Liver (tissue), 9 donors: ENCODE results near the gene TMEM41A. TPM values are rescaled to one million over a fixed set of nuclear protein-coding genes. Genes with fewer than 3 reads are reported as not detected.

Source experiments
- DNase-seq: peaks from one replicate; pipeline ENCODE4 v3.0.0-alpha.2; 2017; ENCODE audit warnings: low spot score
- H3K27ac ChIP-seq, 2 donors: one replicate each; pipeline ENCODE4 v1.7.0; 2013; ENCODE audit warnings: inconsistent platforms in 2 of 2, low read length in 2 of 2, control low read depth in 1 of 2, low read depth in 1 of 2, mild to moderate bottlenecking in 1 of 2
- H3K27me3 ChIP-seq, 4 donors: one replicate each; pipeline versions ENCODE4 v1.6.1 to v1.7.0; 2013; ENCODE audit warnings: low read length in 3 of 4, inconsistent platforms in 1 of 4, mild to moderate bottlenecking in 1 of 4, moderate library complexity in 1 of 4; ENCODE audit not compliant: control insufficient read depth in 4 of 4, insufficient read depth in 4 of 4
- H3K36me3 ChIP-seq, 4 donors: one replicate each; pipeline versions ENCODE4 v1.6.1 to v1.7.0; 2013; ENCODE audit warnings: low read length in 3 of 4, mild to moderate bottlenecking in 3 of 4, low read depth in 1 of 4, moderate library complexity in 1 of 4; ENCODE audit not compliant: control insufficient read depth in 4 of 4, insufficient read depth in 3 of 4
- H3K4me1 ChIP-seq, 4 donors: one replicate each; pipeline versions ENCODE4 v1.6.1 to v1.7.0; 2013; ENCODE audit warnings: low read length in 3 of 4, mild to moderate bottlenecking in 3 of 4, moderate library complexity in 1 of 4; ENCODE audit not compliant: control insufficient read depth in 4 of 4, insufficient read depth in 4 of 4
- H3K4me3 ChIP-seq, 3 donors: one replicate each; pipeline versions ENCODE4 v1.6.1 to v1.7.0; 2013; ENCODE audit warnings: low read length in 3 of 3, control low read depth in 1 of 3, low read depth in 1 of 3, mild to moderate bottlenecking in 1 of 3
- H3K9ac ChIP-seq, 2 donors: one replicate each; pipeline ENCODE4 v1.7.0; 2013; ENCODE audit warnings: low read length in 2 of 2, mild to moderate bottlenecking in 2 of 2, moderate library complexity in 2 of 2, control low read depth in 1 of 2, low read depth in 1 of 2
- H3K9me3 ChIP-seq, 4 donors: one replicate each; pipeline versions ENCODE4 v1.6.1 to v1.7.0; 2013; ENCODE audit warnings: low read length in 3 of 4; ENCODE audit not compliant: control insufficient read depth in 4 of 4
- ATF3 ChIP-seq: IDR thresholded peaks from 2 replicates; pipeline ENCODE4 v1.6.1; 2016; ENCODE audit warnings: antibody characterized with exemption
- CTCF ChIP-seq: fragments of 150-350 bp; IDR thresholded peaks from 2 replicates; pipeline ENCODE4 v1.5.1; 2017; ENCODE audit warnings: improper control_type of control experiment, low read depth, low read length; ENCODE audit not compliant: missing input control
- EGR1 ChIP-seq, 2 donors: IDR thresholded peaks; 2 replicates each; pipeline ENCODE4 v1.6.1; 2016 to 2018; ENCODE audit warnings: antibody characterized with exemption in 2 of 2, low read depth in 2 of 2
- FOXA2 ChIP-seq: IDR thresholded peaks from 2 replicates; pipeline ENCODE4 v1.6.1; 2016; ENCODE audit warnings: antibody characterized with exemption
- GABPA ChIP-seq, 2 donors: IDR thresholded peaks in 1 of 2; conservative IDR thresholded peaks in 1 of 2; 2 replicates each; pipeline ENCODE4 v1.6.1; 2016; ENCODE audit warnings: antibody characterized with exemption in 2 of 2, mild to moderate bottlenecking in 1 of 2, moderate library complexity in 1 of 2
- HNF4A ChIP-seq, 2 donors: conservative IDR thresholded peaks; 2 replicates each; pipeline ENCODE4 v1.6.1; 2016; ENCODE audit warnings: antibody characterized with exemption in 2 of 2, mild to moderate bottlenecking in 2 of 2
- HNF4G ChIP-seq: IDR thresholded peaks from 2 replicates; pipeline ENCODE4 v1.6.1; 2016; ENCODE audit warnings: antibody characterized with exemption
- JUND ChIP-seq, 2 donors: IDR thresholded peaks; 2 replicates each; pipeline ENCODE4 v1.6.1; 2016; ENCODE audit warnings: antibody characterized with exemption in 2 of 2
- MAX ChIP-seq: IDR thresholded peaks from 2 replicates; pipeline ENCODE4 v1.6.1; 2016; ENCODE audit warnings: antibody characterized with exemption
- RAD21 ChIP-seq, 2 donors: IDR thresholded peaks; 2 replicates each; pipeline ENCODE4 v1.6.1; 2016; ENCODE audit warnings: antibody characterized with exemption in 2 of 2, mild to moderate bottlenecking in 2 of 2
- REST ChIP-seq: IDR thresholded peaks from 2 replicates; pipeline ENCODE4 v1.6.1; 2016; ENCODE audit warnings: antibody characterized with exemption, mild to moderate bottlenecking
- SP1 ChIP-seq: IDR thresholded peaks from 2 replicates; pipeline ENCODE4 v1.6.1; 2018; ENCODE audit warnings: antibody characterized with exemption, mild to moderate bottlenecking
- TAF1 ChIP-seq: conservative IDR thresholded peaks from 2 replicates; pipeline ENCODE4 v1.6.1; 2016; ENCODE audit warnings: antibody characterized with exemption, mild to moderate bottlenecking
- YY1 ChIP-seq: IDR thresholded peaks from 2 replicates; pipeline ENCODE4 v1.6.1; 2016; ENCODE audit warnings: antibody characterized with exemption, mild to moderate bottlenecking
- WGBS: extraction: QIAGEN DNeasy Blood & Tissue Kit; methylation state at CpG from one replicate; pipeline ENCODE4 v1.1.7; 2013; 5-methylcytosine and 5-hydroxymethylcytosine counted together
- polyA plus RNA-seq, 2 donors: library from polyadenylated mRNA; stranded (reverse) in 1 of 2; unstranded in 1 of 2; fragments of 200-250 nt in 1 of 2; fragments of >200 nt in 1 of 2; fragmentation: Nextera tagmentation in 1 of 2; extraction: Ambion mirVana in 1 of 2; gene quantifications; one replicate each; pipeline versions ENCODE4 v1.2.1 to v1.2.3, GENCODE V29; 2013 to 2015
- total RNA-seq, 2 donors: library from RNA; depleted of rRNA; stranded (reverse); fragments of >200 nt; gene quantifications; one replicate each; pipeline ENCODE4 v1.2.3, GENCODE V29; 2014
- TF ChIP-seq, protein P1 (sequence below): IDR thresholded peaks from 2 replicates; pipeline ENCODE4 v1.6.1; 2016; ENCODE audit warnings: antibody characterized with exemption
- donor health status: healthy.
- donor health status: healthy.
- donor health status: healthy.
- donor health status: healthy.
- donor health status: healthy.

TMEM41A gene
- total RNA-seq = 10 to 100 TPM in 1 of 2 donors, 1 to 10 TPM in 1; 9.5 to 10.9 TPM
- polyA plus RNA-seq = 10 to 100 TPM; 14.8 to 19.6 TPM

GRCh38 chr3:185498503-185499396, at the start of gene TMEM41A:
Gene TMEM41A (minus strand): TSS chr3:185499035. CDS start chr3:185498961, 74 bp downstream.
- H3K9me3 ChIP-seq = no peaks in the 10 kb centered on the region
- TF ChIP-seq GABPA (IDR thresholded peaks at IDR 0.05 in 1 of 2, conservative IDR thresholded peaks at IDR 0.05 in 1 of 2) (peak; percentile 31 to 83), EGR1 (IDR thresholded peaks at IDR 0.05; ENCODE audit: low read depth in 2 of 2) (no peak), RAD21 (IDR thresholded peaks at IDR 0.05) (peak; percentile 29 to 53), HNF4A (conservative IDR thresholded peaks at IDR 0.05) (no peak), CTCF (peak; percentile 0), YY1 (peak; percentile 61), SP1 (peak; percentile 65), TAF1 (peak; percentile 97), FOXA2 (peak; percentile 8), ATF3 (no peak), REST (peak; percentile 91), HNF4G (no peak), MAX (peak; percentile 25), JUND (IDR thresholded peaks at IDR 0.05) (no peak)
- TF ChIP-seq, protein P1, sequence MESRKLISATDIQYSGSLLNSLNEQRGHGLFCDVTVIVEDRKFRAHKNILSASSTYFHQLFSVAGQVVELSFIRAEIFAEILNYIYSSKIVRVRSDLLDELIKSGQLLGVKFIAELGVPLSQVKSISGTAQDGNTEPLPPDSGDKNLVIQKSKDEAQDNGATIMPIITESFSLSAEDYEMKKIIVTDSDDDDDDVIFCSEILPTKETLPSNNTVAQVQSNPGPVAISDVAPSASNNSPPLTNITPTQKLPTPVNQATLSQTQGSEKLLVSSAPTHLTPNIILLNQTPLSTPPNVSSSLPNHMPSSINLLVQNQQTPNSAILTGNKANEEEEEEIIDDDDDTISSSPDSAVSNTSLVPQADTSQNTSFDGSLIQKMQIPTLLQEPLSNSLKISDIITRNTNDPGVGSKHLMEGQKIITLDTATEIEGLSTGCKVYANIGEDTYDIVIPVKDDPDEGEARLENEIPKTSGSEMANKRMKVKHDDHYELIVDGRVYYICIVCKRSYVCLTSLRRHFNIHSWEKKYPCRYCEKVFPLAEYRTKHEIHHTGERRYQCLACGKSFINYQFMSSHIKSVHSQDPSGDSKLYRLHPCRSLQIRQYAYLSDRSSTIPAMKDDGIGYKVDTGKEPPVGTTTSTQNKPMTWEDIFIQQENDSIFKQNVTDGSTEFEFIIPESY = no peak

More at GRCh38 chr3:185498503-185499396, at the start of gene TMEM41A:
- Histone ChIP-seq H3K9ac (peak within 1 kb of the TSS; percentile 85 to 98), H3K4me3 (peak within 1 kb of the TSS; percentile 87 to 96 (median 89)), H3K27me3 (no peaks in the 10 kb centered on the region), H3K4me1 (peaks cover 0 to 13% (median 10%) of the 10 kb centered on the region in 4 donors), H3K36me3 (peaks cover 2 to 20% (median 18%) of the 10 kb centered on the region in 4 donors), H3K27ac (peak within 1 kb of the TSS; percentile 81 to 87)
- WGBS = under 1% methylated on average over 82 of the region's 82 CpGs
- peak; percentile 96 for DNase-seq
